ENCODE results near the gene SBNO1.
"Not testable (repeated sequence)": the region's sequence is repeated elsewhere in the genome, so short reads cannot be mapped to it uniquely, and the experiment has no call there.

Gene SBNO1

DNA sequence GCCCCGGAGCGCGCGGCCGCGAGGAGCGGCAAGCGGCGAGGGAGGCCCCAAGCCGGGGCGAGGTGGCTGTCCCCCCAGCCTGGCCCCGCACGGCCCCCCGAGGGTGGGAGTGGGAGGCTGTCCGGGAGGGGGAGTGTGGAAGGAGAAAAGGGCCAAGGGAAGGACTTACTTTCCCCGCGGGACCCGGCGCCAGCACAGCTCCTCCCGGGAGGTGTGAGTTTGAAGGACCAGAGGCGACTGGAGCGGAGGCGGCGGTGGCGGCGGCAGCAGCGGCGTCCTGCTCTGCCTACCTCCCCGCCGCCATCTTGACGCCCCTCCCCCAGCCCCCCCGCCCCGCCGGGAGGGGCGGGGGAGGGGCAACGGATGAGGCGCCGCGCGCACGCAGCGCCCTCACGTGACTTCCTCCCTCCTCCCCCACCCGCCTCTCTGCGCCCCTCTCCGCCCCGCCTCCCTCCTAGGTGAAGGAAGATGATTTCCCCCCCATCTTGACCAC, at the start of gene SBNO1:
SBNO1 (minus strand) TSS at position 316 of the 493 bp plus-strand sequence. CDS start 14,406 bp downstream, outside the sequence.
- peak; percentile 88 to 90 for DNase-seq (ENCODE audit: low read depth in 2 of 2)

DNA sequence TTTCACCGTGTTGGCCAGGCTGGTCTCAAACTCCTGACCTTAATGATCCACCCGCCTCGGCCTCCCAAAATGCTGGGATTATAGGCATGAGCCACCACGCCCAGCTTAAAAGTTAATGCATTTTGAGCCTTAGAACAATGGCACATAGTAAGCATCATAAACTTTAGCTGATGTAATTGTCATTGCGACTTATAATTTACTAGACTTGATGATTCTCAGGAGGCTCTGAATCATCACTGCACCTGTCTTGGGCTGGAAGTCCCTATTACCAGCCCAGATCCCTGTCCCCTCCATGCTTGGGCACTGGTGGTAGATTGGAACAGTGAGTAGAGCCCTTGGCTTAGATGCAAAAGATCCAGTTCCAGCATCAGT, 45.4 kb upstream of the SBNO1 start:
- no peak for DNase-seq (ENCODE audit: low read depth in 2 of 2)

DNA sequence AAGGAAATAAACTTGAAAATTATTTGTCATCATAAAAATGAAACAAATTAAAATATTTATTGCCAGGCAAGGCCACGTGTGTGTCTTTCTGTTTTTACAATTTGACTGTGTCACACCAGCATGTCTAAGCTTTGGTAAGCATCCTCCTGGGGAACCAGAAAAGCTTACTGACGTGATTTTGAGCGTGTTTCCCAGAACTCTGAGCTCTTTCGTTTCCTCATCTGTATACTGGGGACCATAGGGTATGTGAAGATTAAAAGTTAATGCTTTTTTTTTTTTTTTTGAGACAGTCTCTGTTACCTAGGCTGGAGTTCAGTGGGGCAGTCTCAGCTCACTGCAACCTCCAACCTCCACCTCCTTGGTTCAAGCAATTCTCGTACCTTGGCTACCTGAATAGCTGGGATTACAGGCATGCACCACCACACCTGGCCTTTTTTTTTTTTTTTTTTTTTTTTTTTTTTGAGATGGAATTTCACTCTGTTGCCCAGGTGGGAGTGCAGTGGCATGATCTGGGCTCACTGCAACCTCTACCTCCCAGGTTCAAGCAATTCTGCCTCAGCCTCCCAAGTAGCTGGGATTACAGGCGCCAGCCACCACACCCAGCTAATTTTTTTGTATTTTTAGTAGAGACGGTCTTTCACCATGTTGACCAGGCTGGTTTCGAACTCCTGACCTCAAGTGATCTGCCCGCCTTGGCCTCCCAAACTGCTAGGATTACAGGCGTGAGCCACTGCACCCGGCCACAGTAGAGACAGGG, 44.8 kb upstream of the SBNO1 start:
- DNase-seq (ENCODE audit: low read depth in 2 of 2) = not testable (repeated sequence)

DNA sequence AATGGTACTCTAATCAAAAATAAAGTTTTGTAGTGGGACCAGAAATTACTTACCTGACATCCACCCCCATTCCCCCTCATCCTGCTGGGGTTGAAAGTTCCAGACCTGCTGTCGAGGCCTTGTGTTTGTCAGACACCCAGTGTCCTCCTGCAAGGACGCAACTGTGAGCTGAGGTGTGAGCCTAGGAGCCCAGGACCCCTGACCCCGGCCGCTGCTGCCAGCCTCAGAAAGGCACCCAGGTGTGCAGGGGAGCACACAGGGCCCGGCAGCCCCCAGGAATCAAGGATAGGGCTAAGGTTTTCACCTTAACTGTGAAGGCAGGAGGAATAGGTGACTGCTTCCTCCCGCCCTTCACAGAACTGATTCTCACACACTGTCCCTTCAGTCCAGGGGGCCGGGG, 44.0 kb upstream of the SBNO1 start:
- DNase-seq (ENCODE audit: low read depth in 2 of 2) = not testable (repeated sequence)

DNA sequence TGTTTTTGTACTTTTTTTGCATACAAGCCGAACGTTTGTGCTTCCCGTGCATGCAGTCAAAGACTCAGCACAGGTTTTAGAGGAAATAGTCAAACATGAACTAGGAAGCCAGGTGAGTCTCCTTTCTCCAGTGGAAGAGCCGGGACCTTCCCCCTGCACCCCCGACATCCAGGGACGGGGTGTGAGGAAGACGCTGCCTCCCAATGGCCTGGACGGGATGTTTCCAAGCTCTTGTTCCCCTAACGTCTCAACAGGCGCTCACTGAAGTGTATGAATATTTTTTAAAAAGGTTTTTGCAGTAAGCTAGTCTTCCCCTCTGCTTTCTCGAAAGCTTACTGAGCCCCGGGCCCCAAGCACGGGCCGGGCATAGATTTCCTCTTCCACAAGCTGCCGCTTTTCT, 43.3 kb upstream of the SBNO1 start:
- DNase-seq (ENCODE audit: low read depth in 2 of 2) = not testable (repeated sequence)

DNA sequence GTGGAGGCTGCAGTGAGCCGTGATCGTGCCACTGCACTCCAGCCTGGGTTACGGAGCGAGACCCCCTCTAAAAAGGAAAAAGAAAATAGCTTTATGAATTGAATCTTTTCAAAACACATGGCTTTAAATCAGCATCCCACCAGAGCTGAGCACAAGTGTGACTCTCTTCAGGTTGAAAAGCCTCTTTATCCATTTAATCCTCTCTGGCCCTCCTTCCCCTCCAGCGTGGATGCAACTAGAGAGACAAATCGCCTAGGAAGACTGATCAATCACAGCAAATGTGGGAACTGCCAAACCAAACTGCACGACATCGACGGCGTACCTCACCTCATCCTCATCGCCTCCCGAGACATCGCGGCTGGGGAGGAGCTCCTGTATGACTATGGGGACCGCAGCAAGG, 42.6 kb upstream of the SBNO1 start:
- not testable (repeated sequence) for DNase-seq (ENCODE audit: low read depth in 2 of 2)

DNA sequence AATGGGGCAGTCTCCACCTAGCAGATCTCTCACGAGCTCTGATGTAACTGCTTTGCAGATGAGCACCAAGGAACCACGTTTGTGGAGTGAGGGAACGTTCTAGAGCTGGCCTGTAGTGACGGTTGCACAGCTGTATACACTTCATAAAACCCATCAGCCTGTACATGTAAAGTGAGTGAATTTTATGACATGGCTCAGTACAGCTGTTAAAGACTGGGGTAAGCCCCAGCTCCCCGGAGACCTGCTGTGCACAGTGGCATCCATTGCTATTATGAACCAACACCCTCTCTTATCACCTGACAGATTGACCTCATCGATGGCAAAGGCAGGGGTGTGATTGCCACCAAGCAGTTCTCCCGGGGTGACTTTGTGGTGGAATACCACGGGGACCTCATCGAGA, 39.9 kb upstream of the SBNO1 start:
- no peak for DNase-seq (ENCODE audit: low read depth in 2 of 2)

DNA sequence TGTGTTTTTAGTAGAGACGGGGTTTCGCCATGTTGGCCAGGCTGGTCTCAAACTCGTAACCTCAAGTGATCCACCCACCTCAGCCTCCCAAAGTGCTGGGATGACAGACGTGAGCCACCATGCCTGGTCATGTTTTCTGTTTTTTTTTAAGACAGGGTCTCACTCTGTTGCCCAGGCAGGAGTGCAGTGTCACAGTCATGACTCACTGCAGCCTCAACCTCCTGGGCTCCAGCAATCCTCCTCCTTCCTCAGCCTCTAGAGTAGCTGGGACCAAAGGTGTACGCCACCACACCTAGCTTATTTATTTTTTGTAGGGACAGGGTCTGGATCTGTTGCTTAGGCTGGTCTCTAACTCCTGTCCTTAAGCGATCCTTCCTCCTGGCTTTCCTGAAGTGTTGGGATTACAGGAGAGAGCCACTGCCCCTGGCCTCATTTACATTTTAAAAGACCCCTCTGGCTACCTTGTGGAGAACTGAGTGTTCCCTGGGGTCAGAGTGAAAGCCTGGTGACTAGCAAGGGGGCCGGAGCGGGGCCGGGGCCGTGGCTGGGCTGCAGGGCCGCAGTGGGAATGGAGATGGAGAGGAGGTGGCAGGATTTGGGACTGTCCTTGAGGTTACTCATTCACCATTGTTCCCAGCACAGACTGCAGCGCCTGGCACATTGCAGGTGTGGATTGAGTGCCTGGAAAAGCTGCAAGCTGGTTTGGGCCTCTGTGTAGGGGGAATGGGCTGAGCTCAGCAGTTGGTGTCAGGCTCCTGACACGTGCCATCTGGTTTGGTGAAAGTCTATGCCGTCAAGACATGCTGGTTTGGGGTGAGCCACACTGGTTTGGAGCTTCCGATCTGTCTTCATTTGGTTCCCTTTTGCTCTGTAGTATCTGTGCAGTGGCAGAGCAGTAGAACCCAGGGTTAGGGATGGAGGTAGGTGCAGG, 37.4 kb upstream of the SBNO1 start:
- no peak for DNase-seq (ENCODE audit: low read depth in 2 of 2)

DNA sequence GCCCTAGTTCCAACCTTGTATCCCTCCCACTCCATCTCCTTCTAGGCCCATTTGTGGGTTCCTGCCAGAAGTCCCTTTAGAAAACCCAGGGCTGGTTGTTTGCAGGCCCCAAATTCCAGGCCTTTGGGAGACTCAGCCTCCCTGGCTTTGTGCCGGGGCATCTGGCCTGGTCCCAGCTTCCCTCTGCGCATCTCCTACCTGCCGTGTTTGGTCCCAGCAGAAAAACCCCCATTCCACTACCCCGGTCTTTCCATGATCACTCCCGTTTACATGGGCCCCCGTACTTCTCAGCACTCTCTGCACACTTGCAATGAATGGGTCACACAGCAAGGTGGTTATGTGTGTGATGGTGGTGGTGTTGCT, 34.6 kb upstream of the SBNO1 start:
- no peak for DNase-seq (ENCODE audit: low read depth in 2 of 2)

DNA sequence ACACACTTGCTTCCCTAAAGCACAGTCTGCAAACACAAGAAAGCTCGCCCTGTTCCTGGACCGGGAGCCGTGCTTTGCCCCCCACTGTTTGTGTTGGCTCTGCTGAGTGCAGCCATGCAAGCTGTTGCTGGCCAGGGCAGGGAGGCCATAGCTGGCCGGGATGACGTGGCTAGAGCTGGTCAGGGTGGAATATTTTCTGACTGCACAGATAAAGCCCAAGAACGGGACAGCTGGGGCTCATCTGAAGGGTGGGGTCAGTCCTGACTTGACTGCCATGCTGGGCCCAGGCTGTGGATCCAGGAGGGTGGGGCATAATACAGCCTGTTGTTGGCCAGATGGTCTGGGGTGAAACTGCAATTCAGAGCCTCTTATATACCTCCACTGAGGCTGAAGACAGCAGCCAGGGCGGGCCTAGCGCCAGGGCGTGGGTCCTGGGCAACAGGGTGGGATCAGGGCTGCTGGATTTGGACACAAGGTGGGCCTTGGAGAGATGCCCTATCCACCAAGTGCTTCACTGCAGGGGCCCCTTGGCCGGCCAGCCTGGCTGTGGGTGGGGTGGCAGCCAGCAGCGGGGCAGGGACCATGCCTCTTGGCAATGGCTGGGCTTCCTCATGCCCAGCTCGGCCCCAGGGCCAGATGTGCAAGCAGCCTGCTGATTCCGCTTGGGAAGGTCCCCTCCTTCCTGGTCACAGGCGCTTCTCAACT, 34.1 kb upstream of the SBNO1 start:
- DNase-seq (ENCODE audit: low read depth in 2 of 2) = no peak

DNA sequence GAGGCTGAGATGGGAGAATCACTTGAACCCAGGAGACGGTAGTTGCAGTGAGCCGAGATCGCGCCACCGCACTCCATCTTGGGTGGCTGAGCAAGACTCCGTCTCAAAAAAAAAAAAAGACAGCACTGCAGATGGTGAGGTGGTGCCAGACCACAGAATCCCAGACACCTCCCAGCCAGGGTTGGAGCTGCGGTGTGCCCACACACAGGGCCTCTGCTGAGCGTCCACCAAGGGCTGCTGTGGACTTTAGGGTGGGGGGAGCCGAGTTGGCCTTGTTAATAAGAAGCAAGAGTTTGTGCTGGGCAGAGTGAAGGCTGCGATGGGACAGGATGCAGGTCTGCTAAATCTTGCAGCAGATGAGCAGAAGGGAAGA, 33.5 kb upstream of the SBNO1 start:
- no peak for DNase-seq (ENCODE audit: low read depth in 2 of 2)

DNA sequence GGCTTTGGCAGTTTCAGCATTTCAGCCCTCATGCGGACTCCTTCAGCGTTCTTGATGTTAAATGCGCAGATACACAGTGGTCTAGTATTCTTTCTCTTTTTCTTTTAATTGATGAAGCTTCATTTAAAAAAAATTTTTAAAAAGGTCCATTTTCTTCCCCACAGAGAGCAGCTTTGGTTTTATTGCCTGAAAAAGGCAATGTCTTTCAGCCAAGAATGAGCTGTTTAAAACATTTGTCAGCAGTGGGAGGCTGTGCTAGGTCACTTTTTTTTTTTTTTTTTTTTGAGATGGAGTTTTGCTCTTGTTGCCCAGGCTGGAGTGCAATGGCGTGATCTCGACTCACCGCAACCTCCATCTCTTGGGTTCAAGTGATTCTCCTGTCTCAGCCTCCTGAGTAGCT, 32.8 kb upstream of the SBNO1 start:
- DNase-seq (ENCODE audit: low read depth in 2 of 2) = no peak

DNA sequence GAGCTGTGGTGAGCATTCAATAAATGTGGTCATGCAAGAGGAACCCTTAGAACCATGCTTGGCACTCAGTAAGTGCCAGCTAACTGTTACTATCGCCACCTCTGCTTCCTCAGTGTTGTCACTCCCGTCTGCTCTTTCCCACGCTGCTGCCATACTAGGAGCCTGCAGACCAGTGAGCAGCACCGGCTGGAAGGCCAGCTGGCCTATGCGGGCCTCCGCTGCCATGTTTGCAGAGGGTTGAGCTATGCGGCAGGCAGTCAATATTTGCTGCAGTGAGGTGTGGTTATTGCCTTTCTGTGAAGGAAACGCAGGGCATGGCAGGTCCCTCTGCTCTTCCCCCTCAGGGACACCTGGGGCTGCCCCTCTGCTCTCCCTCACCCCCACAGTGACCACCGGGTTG, 32.3 kb upstream of the SBNO1 start:
- no peak for DNase-seq (ENCODE audit: low read depth in 2 of 2)

DNA sequence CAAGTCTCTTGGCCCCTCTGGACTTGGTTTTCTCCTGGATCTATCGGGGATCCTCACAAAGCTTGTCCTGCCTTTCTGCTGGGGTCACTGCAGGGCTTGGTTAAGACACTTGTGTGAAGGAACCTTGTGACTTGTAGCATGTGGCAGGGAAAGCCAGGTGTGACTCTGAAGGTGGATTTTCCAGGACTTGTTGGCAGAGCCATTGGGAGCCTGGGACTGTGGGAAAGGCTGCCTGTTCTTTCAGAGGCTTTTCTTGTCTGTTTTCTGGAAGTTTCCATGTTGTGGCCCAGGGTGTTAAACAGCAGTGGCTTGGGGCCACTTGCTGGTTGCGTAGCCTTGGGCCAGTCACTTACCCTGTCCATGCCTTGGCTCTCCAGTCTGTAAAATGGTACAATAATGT, 31.9 kb upstream of the SBNO1 start:
- no peak for DNase-seq (ENCODE audit: low read depth in 2 of 2)

DNA sequence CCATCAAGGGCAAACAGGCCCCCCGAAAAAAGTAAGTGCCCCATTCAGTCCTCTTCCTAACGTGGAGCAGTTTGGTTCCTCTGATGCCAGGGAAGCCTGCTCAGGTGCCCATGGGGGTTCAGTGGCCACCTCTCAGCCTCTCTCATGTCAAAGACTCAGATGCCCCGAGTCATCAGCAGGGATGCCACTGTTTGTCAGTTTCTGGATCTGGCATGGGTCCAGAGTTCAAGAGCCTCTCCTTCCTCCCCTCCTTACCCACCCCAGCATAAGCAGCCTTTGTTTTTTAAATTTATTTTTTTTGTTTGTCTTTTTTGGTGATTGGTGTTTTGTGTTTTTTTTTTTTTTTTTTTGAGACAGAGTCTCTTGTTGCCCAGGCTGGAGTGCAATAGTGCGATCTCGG, 30.6 kb upstream of the SBNO1 start:
- DNase-seq (ENCODE audit: low read depth in 2 of 2) = no peak

DNA sequence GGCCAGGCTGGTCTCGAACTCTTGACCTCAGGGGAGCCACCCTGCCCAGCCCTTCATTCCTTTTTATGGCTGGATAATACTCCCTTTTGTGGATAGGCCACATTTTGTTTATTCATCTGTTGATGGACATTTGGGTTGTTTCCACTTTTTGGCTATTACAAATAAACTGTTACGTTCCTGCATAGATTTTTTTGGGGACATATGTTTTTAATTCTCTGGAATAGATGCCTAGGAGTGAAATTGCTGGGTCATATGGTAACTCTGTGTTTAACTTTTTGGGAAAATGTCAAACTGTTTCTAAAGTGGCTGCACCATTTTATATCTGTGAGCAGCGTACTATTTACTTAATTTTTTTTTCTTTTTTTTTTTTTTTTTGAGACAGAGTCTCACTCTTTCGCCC, 29.1 kb upstream of the SBNO1 start:
- DNase-seq (ENCODE audit: low read depth in 2 of 2) = no peak

DNA sequence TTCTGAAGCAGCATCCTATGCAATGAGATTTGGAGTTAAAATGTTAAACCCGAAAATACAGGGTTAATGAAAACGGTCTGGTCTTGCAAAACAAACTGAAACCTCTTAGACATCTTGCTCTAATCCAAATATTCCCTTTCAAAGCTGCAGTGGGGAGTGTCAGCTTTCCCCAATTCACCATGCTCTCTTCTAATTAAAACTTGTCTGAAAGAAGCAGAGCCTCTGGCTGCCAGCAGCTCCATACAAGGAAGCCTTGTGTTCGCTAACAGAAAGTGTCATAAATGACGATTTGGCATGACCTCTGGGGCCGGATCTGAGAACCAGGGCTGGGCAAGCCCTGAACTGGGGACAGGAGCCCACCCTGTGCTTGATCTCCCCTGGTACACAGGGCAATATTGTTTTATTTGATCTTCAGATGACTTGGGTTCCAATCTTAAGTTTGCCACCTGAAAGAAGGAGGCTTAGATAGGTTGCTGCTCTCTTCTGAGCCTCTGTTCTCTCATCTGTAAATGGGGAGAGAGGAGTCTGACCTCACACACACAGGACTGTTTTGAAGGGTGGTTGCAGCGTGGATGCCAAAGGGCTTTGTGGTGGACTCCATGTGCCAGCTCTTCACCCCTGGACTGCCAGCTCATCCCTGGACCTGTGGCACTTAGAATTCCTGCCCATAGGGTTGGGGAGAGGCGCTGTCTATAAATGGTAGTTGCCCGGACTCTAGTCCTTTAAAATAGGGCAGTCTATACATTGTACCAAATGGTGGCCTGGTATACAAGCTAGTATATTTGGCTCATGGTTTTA, 27.1 kb upstream of the SBNO1 start:
- no peak for DNase-seq (ENCODE audit: low read depth in 2 of 2)

DNA sequence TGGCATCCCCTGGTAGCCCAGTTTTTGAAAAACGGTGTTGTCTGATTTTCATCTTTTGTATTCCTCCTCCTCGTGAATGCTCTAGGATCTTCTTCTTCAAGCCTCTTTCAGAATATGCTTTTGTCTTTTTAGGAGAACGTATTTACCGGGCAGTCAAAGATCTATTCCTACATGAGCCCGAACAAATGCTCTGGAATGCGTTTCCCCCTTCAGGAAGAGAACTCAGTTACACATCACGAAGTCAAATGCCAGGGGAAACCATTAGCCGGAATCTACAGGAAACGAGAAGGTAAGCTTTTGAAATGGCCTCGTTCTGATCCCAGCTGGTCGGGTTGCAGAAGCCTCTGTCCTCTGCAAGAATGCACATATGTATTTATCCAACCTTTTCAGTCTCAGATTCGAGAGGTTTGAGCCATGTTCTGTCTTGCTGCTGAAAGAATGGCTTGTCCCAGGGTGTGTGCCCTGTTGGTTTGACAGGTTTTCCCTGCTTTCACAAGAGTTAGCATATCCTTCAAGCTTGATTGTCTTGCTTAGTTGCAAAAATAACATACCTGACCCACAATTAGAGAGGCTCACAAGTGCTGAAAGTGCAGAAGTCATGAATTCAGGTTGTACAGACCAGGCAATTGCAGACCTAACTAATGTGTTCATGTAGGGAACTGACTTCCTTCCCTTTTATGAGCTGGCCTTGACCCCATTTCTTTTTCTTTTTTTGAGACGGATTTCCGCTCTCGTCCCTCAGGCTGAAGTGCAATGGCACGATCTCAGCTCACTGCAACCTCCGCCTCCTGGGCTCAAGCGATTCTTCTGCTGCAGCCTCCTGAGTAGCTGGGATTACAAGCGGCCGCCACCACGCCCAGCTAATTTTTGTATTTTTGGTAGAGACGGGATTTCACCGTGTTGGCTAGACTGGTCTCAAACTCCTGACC, 26.1 kb upstream of the SBNO1 start:
- DNase-seq (ENCODE audit: low read depth in 2 of 2) = no peak

DNA sequence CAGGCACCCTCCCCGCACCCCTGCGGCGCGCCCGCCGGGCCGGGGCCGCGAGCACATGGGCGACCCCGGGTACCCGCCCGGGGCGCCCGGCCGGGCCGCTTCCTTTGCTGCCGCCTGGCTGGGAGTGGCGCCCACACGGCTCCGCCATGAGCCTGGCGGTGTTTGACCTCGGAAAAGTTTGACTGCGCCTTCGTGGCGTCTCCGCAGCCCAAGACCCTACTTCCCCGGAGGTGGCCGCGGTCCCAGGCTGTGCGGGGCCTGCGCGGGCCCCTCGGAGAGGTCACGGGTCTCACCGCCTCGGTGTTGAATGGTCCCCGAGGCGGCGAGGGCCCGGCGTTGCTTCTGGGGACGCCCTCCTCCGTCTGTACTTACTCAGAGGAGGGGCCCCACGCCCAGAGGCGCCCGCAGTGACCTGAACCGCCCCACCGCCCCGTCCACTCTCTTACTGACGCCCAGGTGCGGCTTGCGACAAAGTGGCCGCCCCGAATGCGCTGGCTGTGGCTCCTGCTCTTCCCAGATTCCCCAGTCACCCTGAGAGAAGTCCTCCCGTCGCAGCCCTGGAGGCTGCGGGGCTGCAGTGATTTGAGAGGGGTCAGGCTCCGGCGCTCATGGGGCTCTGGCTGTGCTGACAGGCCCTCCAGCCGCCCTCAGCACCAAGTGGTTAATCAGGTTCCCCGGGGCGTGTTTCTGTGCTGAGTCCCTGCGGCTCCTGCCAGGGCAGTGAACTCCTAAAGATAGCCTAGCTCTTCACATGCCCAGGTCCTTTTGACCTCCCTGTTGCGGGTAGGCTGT, 25.1 kb upstream of the SBNO1 start:
- DNase-seq (ENCODE audit: low read depth in 2 of 2) = peak in 1 of 2 donors; percentile 8
